ENCODE measurements around the gene RDH14. TPM values are rescaled to one million over a fixed set of nuclear protein-coding genes. Genes with fewer than 3 reads are reported as not detected.

Gene RDH14
- total and polyA plus RNA-seq, 2 experiments from 2014 or later = 38.1 to 40.6 TPM

GRCh38 chr2:18536697-18537096 lies 23.8 kb downstream of the RDH14 start (continued):
- TF ChIP-seq CTCF (conservative IDR thresholded peaks at IDR 0.05; ENCODE audit: low read depth in 2 of 2) (no peak), ZNF331 (CRISPR knock-in tag; IDR thresholded peaks at IDR 0.05; ENCODE audit: low read depth) (no peak), ZNF114 (CRISPR knock-in tag; IDR thresholded peaks at IDR 0.05) (no peak)

- Histone ChIP-seq H3K27me3 (ENCODE audit: insufficient read depth) (no peaks in the 10 kb centered on the region), H3K9me2 (ENCODE audit: insufficient read depth) (no peaks in the 10 kb centered on the region), H3K36me3 (ENCODE audit: insufficient read depth) (no peaks in the 10 kb centered on the region), H3K4me1 (ENCODE audit: insufficient read depth) (no peaks in the 10 kb centered on the region), H3K4me2 (no peak overlapping the region), H4K20me1 (replicated peaks; ENCODE audit: insufficient read depth) (no peaks in the 10 kb centered on the region), H3F3A (replicated peaks; ENCODE audit: low read depth) (no peaks in the 10 kb centered on the region), H2AFZ (no peak overlapping the region), H3K79me2 (replicated peaks; ENCODE audit: insufficient read depth) (no peaks in the 10 kb centered on the region), H3K27ac (ENCODE audit: low read depth) (no peak overlapping the region), H3K4me3 (no peak overlapping the region)
- Mint-ChIP-seq H3K4me3 (no peak overlapping the region), H3K4me1 (no peaks in the 10 kb centered on the region), H3K9me3 (no peaks in the 10 kb centered on the region), H3K27me3 (ENCODE audit: insufficient read depth, low read depth, poor library complexity) (no peaks in the 10 kb centered on the region), H3K27ac (no peak overlapping the region), H3K36me3 (ENCODE audit: low read depth) (no peaks in the 10 kb centered on the region)
- ATAC-seq (no peak), DNase-seq (ENCODE audit: low spot score) (no peak)
- TF ChIP-seq ZNF462 (CRISPR knock-in tag; IDR thresholded peaks at IDR 0.05) (no peak), NANOG (IDR thresholded peaks at IDR 0.05; ENCODE audit: borderline replicate concordance) (no peak), STAT1 (IDR thresholded peaks at IDR 0.05; ENCODE audit: unreplicated experiment) (no peak), ZNF331 (CRISPR knock-in tag; IDR thresholded peaks at IDR 0.05; ENCODE audit: low read depth) (no peak), REST (IDR thresholded peaks at IDR 0.05; ENCODE audit: unreplicated experiment) (no peak), JUNB (IDR thresholded peaks at IDR 0.05; ENCODE audit: unreplicated experiment) (no peak), EZH2phosphoT487 (IDR thresholded peaks at IDR 0.05; ENCODE audit: unreplicated experiment) (no peak), ETS1 (IDR thresholded peaks at IDR 0.05) (no peak), CREB1 (CRISPR knock-in tag; IDR thresholded peaks at IDR 0.05; ENCODE audit: low read depth) (no peak)
Observed at GRCh38 chr2:18536100-18536499, 24.4 kb downstream of the RDH14 start.
